GM19239 (cell line): ENCODE results near the gene FAM20A.
A peak's percentile ranks its signal among the peaks of the same experiment; 100 is the strongest.
"Not testable (repeated sequence)": the region's sequence is repeated elsewhere in the genome, so short reads cannot be mapped to it uniquely, and the experiment has no call there.

ENCODE experiments used
- DNase-seq: peaks from one replicate; pipeline ENCODE4 v3.0.0; 2011; ENCODE audit warnings: low spot score; ENCODE audit not compliant: insufficient read length
- FAIRE-seq: peaks from 2 replicates; lab custom pipeline; 2011; peaks lifted over from hg19 to GRCh38; lab: Jason Lieb, UNC

Gene FAM20A

GRCh38 chr17:68507576-68507975, 93.6 kb downstream of the FAM20A start:
- DNase-seq (no peak), FAIRE-seq (no peak)

DNA sequence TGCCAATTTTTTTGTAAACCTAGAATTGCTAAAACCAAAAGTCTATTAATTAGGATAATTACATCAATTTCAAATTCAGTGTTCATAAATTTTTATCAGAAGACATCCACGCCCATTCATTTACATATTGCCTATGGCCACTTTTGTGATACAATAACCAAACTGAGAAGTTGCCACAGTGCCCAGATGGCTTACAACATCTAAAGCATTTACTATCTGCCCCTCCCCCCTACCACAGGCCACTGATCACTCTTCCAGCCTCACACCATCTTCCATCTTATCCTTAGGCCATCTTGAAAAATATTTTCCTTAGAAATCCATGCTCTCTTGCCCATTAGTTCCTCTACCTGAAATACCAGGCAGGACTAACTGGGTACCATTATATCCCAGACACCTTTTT, 95.2 kb downstream of the FAM20A start:
- no peak for FAIRE-seq
- DNase-seq: no peak

DNA sequence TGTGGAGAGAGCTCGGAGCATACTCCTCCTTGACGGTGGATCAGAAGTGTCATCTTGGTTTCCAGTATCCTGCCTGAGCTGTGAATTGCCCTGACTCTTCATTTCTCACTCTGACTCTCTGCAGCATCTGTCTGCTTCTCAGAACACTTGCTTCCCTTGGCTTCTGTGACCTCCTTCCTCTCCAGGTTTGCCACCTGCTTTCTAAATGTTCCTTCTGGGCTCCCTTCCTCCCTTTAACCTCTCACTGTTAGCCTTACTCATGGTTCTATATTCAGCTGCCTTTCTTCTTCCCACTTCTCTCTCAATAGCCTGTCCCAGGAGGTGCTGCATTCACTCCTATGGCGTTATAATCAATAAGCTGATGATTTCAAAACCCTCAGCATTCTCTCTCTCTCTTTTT, 100.1 kb downstream of the FAM20A start:
- no peak for FAIRE-seq
- DNase-seq: no peak

- DNase-seq (no peak), FAIRE-seq (no peak)
Observed at GRCh38 chr17:68499587-68499986, 101.6 kb downstream of the FAM20A start.

- FAIRE-seq (no peak), DNase-seq (no peak)
Observed at GRCh38 chr17:68498479-68499326, 102.5 kb downstream of the FAM20A start.

- FAIRE-seq (peak; percentile 99), DNase-seq (peak; percentile 75)
Observed at GRCh38 chr17:68497885-68498319, 103.3 kb downstream of the FAM20A start.

- DNase-seq: no peak
- no peak for FAIRE-seq
Observed at GRCh38 chr17:68495081-68495480, 106.1 kb downstream of the FAM20A start.

GRCh38 chr17:68492394-68493054, 108.6 kb downstream of the FAM20A start:
- not testable (repeated sequence) for DNase-seq, FAIRE-seq

- DNase-seq: no peak
- FAIRE-seq: peak; percentile 82
Observed at GRCh38 chr17:68491381-68492231, 109.6 kb downstream of the FAM20A start.

GRCh38 chr17:68489919-68490318, 111.2 kb downstream of the FAM20A start:
- FAIRE-seq: no peak
- DNase-seq: no peak
